ENCODE measurements around the gene BTNL9. TPM values are rescaled to one million over a fixed set of nuclear protein-coding genes. Genes with fewer than 3 reads are reported as not detected.

The BTNL9 gene
- total RNA-seq, 1 donor from 2014 or later: 105 TPM

DNA sequence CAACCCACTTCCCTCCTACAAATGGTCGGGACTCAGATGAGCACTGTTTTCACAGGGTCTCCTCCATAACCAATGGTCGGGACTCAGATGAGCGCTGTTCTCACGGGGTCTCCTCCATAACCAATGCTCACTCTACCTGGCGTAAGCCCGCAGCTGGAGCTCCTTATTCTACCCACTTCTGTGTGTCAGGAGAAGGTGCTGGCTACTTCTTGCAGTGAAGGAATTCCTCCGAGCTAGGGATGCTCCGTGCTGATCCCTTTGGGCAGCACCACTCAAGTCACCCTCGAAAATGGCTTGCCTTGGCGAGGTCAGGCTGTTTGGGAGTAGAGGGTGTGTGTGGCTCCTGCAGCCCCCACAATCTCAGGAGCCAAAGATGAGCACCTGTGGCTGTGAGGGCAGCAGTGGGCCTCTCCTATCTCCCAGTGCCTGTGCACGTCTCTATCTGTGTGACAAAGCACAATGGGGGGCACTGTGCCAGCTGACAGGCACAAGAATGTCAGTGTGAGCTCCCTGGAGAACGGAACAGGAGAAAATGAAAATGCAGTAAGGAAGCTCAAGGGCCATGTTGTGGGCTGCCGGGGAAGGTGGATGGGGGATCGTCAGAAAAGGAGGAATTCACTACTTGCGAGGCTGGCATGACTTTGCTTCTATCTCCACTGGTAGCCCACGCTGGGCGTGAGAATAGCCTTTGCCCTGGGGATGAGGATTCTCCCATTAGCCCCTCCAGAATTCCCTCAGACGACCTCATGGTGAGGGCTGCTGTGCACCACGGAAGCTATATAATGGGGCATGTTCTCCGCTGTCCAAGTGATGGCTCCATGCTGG, 3.9 kb upstream of the BTNL9 start:
- DNase-seq (ENCODE audit: low spot score in 2 of 2): no peak
- H3K27ac ChIP-seq: no peak overlapping the region
- H3K36me3 ChIP-seq: no peaks in the 10 kb centered on the region

DNA sequence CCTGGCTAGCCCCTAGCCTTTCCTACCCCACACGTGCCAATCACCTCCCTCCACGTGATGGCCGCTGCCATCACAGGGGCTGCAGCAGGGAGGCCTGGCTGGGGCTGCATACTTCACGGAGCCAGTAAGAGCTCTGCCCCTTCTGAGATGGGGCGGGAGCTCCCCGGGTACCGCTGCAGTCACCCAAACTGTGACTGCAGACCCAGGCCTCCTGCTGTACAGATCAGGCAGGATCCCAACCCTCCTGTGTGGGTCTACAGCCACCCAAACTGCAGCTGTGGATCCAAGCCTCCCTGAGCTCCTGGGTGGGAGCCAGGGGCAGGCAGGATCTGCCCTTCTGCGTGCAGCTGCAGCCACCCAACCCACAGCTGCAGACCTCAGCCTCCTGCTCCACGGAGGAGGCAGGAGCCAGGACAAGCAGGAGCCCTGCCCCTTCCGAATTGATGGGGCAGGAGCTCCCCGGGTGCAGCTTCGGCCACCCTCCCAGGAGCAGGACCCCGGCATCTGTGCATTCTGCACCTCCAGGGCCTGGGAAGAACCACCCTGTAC, 3.2 kb upstream of the BTNL9 start:
- TF ChIP-seq, protein P1, sequence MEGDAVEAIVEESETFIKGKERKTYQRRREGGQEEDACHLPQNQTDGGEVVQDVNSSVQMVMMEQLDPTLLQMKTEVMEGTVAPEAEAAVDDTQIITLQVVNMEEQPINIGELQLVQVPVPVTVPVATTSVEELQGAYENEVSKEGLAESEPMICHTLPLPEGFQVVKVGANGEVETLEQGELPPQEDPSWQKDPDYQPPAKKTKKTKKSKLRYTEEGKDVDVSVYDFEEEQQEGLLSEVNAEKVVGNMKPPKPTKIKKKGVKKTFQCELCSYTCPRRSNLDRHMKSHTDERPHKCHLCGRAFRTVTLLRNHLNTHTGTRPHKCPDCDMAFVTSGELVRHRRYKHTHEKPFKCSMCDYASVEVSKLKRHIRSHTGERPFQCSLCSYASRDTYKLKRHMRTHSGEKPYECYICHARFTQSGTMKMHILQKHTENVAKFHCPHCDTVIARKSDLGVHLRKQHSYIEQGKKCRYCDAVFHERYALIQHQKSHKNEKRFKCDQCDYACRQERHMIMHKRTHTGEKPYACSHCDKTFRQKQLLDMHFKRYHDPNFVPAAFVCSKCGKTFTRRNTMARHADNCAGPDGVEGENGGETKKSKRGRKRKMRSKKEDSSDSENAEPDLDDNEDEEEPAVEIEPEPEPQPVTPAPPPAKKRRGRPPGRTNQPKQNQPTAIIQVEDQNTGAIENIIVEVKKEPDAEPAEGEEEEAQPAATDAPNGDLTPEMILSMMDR (IDR thresholded peaks at IDR 0.05): no peak
- H3K4me1 ChIP-seq: no peaks in the 10 kb centered on the region
- no peaks in the 10 kb centered on the region for H3K9me3 ChIP-seq
- H3K27me3 ChIP-seq: no peaks in the 10 kb centered on the region
- H3K4me3 ChIP-seq: no peak overlapping the region
- no peaks in the 10 kb centered on the region for H3K36me3 ChIP-seq
- no peak for DNase-seq (ENCODE audit: low spot score in 2 of 2)
- intact Hi-C loops (cut with DNase I): no loop called here
- H3K27ac ChIP-seq: no peak overlapping the region

More for the DNA sequence above, 3.9 kb upstream of the BTNL9 start:
- TF ChIP-seq, protein P1 (IDR thresholded peaks at IDR 0.05): no peak
- Histone ChIP-seq H3K9me3 (no peaks in the 10 kb centered on the region), H3K4me3 (no peak overlapping the region), H3K27me3 (no peaks in the 10 kb centered on the region), H3K4me1 (no peaks in the 10 kb centered on the region)
- intact Hi-C loops (cut with DNase I): no loop called here

DNA sequence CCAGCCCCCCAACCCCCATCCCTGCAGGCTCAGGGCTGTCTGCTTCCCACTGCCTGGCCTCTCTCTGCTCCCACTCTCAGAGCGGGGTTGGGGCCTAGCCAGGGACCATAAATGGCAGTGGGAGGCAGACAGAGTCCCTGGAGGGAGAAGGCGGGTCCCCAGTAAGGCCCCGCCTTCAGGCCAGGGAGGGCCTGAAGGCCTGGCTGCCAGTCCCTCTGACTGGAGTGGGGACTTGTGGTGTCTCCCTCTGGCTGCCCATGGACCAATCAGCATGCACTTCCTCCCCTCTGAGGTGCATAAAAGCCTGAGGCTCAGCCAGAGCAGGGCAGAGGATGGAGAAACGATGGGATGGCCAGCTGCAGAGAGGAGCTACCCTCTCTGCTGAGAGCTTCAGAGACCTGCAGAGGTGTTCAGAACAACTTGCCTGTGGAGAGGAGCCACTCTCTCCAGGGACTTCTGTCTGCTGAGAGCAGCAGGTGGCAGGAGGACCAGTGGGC, 2.7 kb upstream of the BTNL9 start:
- no peaks in the 10 kb centered on the region for H3K27me3 ChIP-seq
- DNase-seq (ENCODE audit: low spot score in 2 of 2): no peak
- H3K9me3 ChIP-seq: no peaks in the 10 kb centered on the region
- H3K27ac ChIP-seq: no peak overlapping the region
- no peak overlapping the region for H3K4me3 ChIP-seq
- no peaks in the 10 kb centered on the region for H3K4me1 ChIP-seq
- H3K36me3 ChIP-seq: no peaks in the 10 kb centered on the region
- intact Hi-C loops (cut with DNase I): no loop called here
- TF ChIP-seq, protein P1 (IDR thresholded peaks at IDR 0.05): no peak

DNA sequence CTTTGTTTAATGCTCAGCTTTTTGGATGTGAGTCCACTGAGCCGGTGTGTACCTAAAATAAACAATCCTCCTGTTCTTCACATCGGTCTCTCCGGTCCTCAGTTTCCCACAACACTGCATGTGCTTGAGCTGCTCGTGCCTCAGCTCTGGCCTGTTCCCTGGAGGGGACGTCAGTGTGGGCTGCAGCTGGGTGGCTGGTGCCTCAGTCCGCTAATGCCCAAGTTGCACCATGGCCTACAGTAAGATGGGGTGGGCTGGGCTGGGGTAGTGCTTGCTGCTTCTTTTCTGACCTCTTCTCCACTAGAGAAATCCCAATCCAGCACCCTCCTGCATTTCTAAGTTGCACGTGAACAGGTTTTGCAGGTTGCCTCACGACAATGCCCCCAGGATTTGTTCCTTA, 595 bp upstream of the BTNL9 start:
- no peaks in the 10 kb centered on the region for H3K4me1 ChIP-seq
- H3K27me3 ChIP-seq: no peaks in the 10 kb centered on the region
- TF ChIP-seq, protein P1 (IDR thresholded peaks at IDR 0.05): no peak
- DNase-seq (ENCODE audit: low spot score in 2 of 2): no peak
- H3K4me3 ChIP-seq: no peak overlapping the region
- no peaks in the 10 kb centered on the region for H3K9me3 ChIP-seq
- no peaks in the 10 kb centered on the region for H3K36me3 ChIP-seq
- intact Hi-C loops (cut with DNase I): no loop called here
- no peak overlapping the region for H3K27ac ChIP-seq

DNA sequence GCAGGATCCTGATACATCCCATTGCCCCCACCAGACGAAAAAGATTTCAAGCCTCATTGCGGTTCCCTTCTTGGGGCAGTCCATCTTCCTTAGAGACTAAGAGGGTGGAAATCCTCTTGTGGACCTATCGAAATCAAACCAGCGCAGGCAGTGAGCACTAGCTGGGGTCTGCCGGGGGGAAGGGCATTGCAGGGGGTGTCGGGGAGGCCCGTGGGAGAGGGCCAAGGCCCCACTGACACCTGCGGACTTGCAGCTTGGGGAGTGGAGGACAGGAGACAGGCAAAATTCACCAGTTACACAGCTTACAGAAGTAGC, 522 bp downstream of the BTNL9 start:
- H3K36me3 ChIP-seq: no peaks in the 10 kb centered on the region
- H3K4me1 ChIP-seq: no peaks in the 10 kb centered on the region
- no peaks in the 10 kb centered on the region for H3K27me3 ChIP-seq
- intact Hi-C loops (cut with DNase I): no loop called here
- TF ChIP-seq, protein P1 (IDR thresholded peaks at IDR 0.05): no peak
- H3K27ac ChIP-seq: no peak overlapping the region
- no peak overlapping the region for H3K4me3 ChIP-seq
- H3K9me3 ChIP-seq: no peaks in the 10 kb centered on the region
- no peak for DNase-seq (ENCODE audit: low spot score in 2 of 2)
